Activated T-cell treated with anti-CD3 and anti-CD28 coated beads, Interleukin-2, amount 50 U/mL, for 72 hours (primary cell): ENCODE data around the gene MATN1. TPM values are rescaled to one million over a fixed set of nuclear protein-coding genes. Genes with fewer than 3 reads are reported as not detected.

Experiments used
- ATAC-seq, 2 donors: fragments of 150-1000 bp; cut with Tn5 transposase; replicated peaks in 1 of 2; 2 replicates each; pipeline ENCODE4 v1.10.0; 2021; ENCODE audit warnings: moderate library complexity in 2 of 2, mild to moderate bottlenecking in 1 of 2
- DNase-seq, 2 donors: peaks; one replicate each; pipeline ENCODE4 v3.0.0; 2021 to 2022; ENCODE audit warnings: mixed read lengths in 1 of 2
- H3K27ac Mint-ChIP-seq: one replicate; pipeline ENCODE4 v1.8.0; 2022; ENCODE audit warnings: mild to moderate bottlenecking, moderate library complexity, mixed read lengths
- H3K27me3 Mint-ChIP-seq: one replicate; pipeline ENCODE4 v1.8.0; 2022; ENCODE audit warnings: low read depth, mixed read lengths
- H3K36me3 Mint-ChIP-seq, 2 donors: one replicate each; pipeline ENCODE4 v1.8.0; 2022; ENCODE audit warnings: mixed read lengths in 2 of 2, mild to moderate bottlenecking in 1 of 2; ENCODE audit not compliant: insufficient read depth in 2 of 2
- H3K4me1 Mint-ChIP-seq: one replicate; pipeline ENCODE4 v1.8.0; 2022; ENCODE audit warnings: low read depth, mixed read lengths
- H3K4me3 Mint-ChIP-seq, 2 donors: one replicate each; pipeline ENCODE4 v1.8.0; 2022; ENCODE audit warnings: mild to moderate bottlenecking in 2 of 2, mixed read lengths in 2 of 2, moderate library complexity in 2 of 2
- H3K9me3 Mint-ChIP-seq, 2 donors: one replicate each; pipeline ENCODE4 v1.8.0; 2022; ENCODE audit warnings: mixed read lengths in 2 of 2
- total RNA-seq, 2 donors: library from RNA; stranded (reverse); gene quantifications; one replicate each; pipeline ENCODE4 v1.2.3, GENCODE V29; 2022

MATN1 gene
- total RNA-seq, 2 donors from 2014 or later: 1.0 to 1.2 TPM

- DNase-seq (no peak), ATAC-seq (peak; percentile 11 to 31)
- Mint-ChIP-seq H3K27me3 (no peaks in the 10 kb centered on the region), H3K4me1 (peaks cover 96% of the 10 kb centered on the region), H3K9me3 (no peaks in the 10 kb centered on the region), H3K36me3 (no peaks in the 10 kb centered on the region), H3K27ac (peak overlapping the region; percentile 95), H3K4me3 (peak overlapping the region; percentile 53 to 99)
Observed at GRCh38 chr1:30762152-30762929, 39.0 kb upstream of the MATN1 start.

DNA sequence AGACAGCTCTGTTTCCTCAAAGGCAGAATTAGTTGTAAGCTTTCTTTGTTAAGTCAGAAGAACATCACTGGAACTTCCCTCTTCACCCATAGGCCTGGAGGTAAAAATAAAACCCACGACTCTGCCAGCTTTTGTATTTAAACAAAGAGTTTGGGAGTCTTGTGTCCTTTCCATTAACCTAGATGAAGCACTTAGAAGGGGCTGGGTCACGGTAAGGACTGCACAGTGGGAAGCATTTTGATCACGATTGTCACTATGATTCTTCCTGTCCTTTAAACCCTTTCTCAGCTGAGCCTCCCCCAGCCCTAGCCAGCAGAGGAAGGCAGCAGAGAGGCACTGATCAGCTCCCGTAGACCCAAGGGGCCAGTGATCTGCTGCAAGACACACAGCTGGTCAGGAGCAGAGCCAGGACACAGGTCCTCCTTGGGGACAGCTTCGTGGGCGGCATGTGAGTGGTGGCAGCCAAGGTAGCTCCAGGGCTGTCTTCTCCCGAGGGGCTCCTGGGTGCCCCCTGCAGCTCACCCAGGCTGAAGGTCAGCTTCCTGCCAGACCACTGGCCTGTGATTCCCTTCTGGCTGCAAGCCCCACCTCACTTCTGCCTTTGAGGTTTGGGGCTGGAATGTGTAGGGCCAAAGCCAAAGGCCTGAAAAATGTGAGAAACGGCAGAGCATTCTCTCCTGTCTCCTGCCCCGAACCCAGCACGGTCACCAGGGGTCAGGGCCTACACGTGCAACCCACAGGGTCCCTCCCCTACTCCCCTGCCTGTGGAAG, 38.2 kb upstream of the MATN1 start:
- Mint-ChIP-seq H3K9me3 (no peaks in the 10 kb centered on the region), H3K27me3 (no peaks in the 10 kb centered on the region), H3K4me3 (peak overlapping the region; percentile 92 to 99), H3K36me3 (peaks cover 2 to 3% of the 10 kb centered on the region in 2 donors), H3K4me1 (peaks cover 96% of the 10 kb centered on the region), H3K27ac (peak overlapping the region; percentile 52)
- ATAC-seq (no peak), DNase-seq (no peak)

DNA sequence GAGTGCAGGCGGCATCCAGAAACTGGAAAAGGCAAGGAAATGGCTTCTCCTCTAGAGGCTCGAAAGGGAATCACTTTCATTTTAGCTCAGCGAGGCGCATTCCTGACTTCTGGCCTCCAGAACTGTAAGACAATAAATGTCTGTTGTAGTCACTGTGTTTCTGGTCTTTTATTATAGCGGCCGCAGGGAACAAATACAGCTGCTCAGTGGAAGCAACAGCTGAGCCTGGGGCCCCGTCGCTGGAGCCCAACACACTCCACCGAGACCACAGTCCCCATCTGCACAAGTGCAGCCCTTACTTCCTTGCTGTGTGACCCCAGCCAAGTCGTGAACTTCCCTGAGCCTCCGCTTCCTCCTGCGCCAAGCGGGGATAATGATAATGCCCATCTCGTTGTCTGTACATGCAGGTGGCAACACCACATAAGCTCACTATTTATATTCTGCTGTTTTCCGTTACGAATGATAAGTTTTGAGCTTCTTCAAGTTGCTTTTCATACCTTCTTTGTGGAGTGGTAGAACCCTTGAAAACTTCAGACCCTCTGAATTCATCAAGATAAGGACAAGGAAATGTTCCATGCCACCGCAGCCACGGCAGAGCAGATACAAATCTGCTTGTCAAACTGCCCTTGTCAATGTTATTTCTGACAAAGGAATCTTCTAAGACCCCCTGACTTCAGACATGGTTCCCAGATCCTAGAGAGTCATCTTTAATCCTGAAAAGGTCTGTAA, 37.4 kb upstream of the MATN1 start:
- H3K36me3 Mint-ChIP-seq: peaks cover 2 to 4% of the 10 kb centered on the region in 2 donors
- DNase-seq (no peak), ATAC-seq (no peak)
- H3K4me3 Mint-ChIP-seq: peak overlapping the region; percentile 92 to 99
- peaks cover 96% of the 10 kb centered on the region for H3K4me1 Mint-ChIP-seq
- no peaks in the 10 kb centered on the region for H3K9me3 Mint-ChIP-seq
- H3K27me3 Mint-ChIP-seq: no peaks in the 10 kb centered on the region
- peak overlapping the region; percentile 52 for H3K27ac Mint-ChIP-seq

DNA sequence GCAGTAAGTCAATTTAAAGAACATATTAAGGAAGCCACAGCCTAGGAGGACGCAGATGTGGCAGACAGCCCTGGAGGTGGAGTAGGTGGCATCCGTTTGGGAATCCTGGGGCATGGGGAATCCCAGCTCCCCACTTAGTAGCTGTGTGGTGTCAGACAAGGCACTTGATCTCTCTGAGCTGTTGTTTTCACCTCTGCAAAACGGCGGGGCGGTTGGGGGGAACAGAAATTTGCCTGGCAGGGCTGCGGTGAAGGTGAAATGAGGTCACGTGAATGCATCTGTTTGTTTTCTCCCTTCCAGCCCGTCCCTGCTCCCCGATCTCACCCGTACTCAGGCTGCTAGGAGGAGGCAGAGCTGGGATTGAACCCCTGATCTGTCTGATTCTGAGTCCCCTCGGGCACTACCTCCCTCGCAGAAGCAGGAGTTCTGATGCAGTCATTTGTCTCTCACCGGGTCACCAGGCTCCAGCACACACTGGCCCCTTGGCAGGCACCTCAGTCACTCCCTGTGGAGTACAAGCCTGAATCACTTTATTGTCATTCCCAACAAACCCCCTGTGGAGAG, 36.4 kb upstream of the MATN1 start:
- Mint-ChIP-seq H3K27me3 (no peaks in the 10 kb centered on the region), H3K27ac (peak overlapping the region; percentile 66), H3K4me1 (peaks cover 96% of the 10 kb centered on the region), H3K36me3 (peaks cover 2 to 8% of the 10 kb centered on the region in 2 donors), H3K9me3 (no peaks in the 10 kb centered on the region), H3K4me3 (peak overlapping the region; percentile 92 to 99)
- ATAC-seq (no peak), DNase-seq (peak; percentile 58 to 59)

DNA sequence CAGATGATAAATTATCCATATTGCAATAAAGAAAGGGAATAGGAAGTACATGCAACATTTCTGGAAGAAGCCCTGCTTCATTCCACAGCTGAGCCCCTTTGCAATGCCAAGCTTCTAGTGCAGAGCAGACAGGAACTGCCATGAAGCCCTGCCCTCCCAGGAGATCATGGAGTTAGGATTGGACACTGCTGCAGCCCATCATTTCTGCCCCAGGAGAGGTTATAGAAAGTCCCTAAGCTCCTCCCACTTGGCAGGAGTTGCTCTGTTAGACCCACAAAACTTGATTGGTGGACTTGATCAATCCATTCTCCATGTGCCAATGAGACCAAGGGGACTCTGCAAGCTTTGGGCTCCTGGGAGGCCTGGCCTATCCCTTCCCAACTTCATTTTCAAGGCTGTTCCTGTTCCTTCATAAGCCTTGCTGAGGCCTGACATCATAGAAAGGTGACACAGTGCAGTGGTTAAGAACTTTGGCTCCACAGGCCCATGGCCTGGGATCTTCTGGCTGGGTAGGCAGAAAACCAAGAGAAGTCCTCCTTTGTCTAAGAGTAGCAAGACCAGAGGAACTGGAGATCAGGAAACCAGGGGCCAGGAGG, 35.5 kb upstream of the MATN1 start:
- no peaks in the 10 kb centered on the region for H3K27me3 Mint-ChIP-seq

GRCh38 chr1:30758121-30758688, 34.8 kb upstream of the MATN1 start:
- ATAC-seq: no peak
- H3K9me3 Mint-ChIP-seq: no peaks in the 10 kb centered on the region

More for the DNA sequence above, 35.5 kb upstream of the MATN1 start:
- peak in 1 of 2 donors; percentile 15 for ATAC-seq
- Mint-ChIP-seq H3K9me3 (no peaks in the 10 kb centered on the region), H3K4me1 (peaks cover 99% of the 10 kb centered on the region), H3K4me3 (peak overlapping the region; percentile 92 to 99), H3K27ac (peak overlapping the region; percentile 54), H3K36me3 (peaks cover 2 to 8% of the 10 kb centered on the region in 2 donors)
- DNase-seq: peak in 1 of 2 donors; percentile 55

DNA sequence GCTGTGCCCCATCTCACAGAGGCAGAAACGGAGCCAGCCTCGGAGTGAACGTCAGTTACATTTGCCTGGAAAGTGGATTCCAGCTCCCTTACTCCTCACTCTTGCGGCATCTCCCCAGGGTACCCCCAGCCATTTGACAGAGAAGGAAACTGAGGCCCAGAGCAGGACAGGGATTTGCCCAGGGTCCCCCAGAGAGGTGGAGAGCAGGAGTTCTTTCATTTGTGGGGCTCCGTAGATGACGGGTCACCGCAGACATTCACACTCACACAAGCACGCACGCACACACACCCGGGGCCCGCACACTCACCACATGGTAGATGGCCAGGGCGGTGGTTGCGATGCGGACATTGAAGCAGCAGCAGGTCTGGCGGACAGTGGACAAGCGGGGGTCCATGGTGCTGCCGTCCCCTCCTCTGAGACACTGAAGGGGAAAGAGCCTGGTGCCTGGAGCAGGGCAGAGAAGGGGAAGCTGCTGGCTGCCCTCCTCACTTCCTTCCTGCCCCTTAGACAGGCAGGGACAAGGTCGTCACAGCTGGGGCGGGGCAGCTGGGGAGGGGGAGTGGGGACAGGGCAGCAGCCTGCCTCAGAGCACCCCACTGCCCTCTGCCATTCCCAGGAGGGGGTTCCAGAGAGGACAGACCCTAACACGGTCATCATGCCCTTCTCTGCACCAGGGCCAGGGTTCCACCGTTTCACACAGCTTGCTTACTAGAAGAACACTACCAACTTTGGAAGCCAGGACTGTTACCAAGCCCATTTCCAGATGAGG, 34.2 kb upstream of the MATN1 start, which contains the start of gene LAPTM5:
Gene LAPTM5, minus strand, starts transcription at position 423 of the 769 bp plus-strand sequence. Its CDS starts 29 bp downstream, at position 394.
- DNase-seq (peak; percentile 56 to 64), ATAC-seq (peak; percentile 30 to 51)
- Mint-ChIP-seq H3K9me3 (no peaks in the 10 kb centered on the region), H3K36me3 (peaks cover 2 to 8% of the 10 kb centered on the region in 2 donors), H3K27ac (peak within 1 kb of the TSS; percentile 96), H3K4me1 (peaks cover 98% of the 10 kb centered on the region), H3K27me3 (no peaks in the 10 kb centered on the region), H3K4me3 (peak within 1 kb of the TSS; percentile 92 to 99)

More at GRCh38 chr1:30758121-30758688, 34.8 kb upstream of the MATN1 start:
- Mint-ChIP-seq H3K4me1 (peaks cover 99% of the 10 kb centered on the region), H3K36me3 (peaks cover 2 to 8% of the 10 kb centered on the region in 2 donors), H3K27ac (peak overlapping the region; percentile 54), H3K27me3 (no peaks in the 10 kb centered on the region), H3K4me3 (peak overlapping the region; percentile 92 to 99)
- no peak for DNase-seq

DNA sequence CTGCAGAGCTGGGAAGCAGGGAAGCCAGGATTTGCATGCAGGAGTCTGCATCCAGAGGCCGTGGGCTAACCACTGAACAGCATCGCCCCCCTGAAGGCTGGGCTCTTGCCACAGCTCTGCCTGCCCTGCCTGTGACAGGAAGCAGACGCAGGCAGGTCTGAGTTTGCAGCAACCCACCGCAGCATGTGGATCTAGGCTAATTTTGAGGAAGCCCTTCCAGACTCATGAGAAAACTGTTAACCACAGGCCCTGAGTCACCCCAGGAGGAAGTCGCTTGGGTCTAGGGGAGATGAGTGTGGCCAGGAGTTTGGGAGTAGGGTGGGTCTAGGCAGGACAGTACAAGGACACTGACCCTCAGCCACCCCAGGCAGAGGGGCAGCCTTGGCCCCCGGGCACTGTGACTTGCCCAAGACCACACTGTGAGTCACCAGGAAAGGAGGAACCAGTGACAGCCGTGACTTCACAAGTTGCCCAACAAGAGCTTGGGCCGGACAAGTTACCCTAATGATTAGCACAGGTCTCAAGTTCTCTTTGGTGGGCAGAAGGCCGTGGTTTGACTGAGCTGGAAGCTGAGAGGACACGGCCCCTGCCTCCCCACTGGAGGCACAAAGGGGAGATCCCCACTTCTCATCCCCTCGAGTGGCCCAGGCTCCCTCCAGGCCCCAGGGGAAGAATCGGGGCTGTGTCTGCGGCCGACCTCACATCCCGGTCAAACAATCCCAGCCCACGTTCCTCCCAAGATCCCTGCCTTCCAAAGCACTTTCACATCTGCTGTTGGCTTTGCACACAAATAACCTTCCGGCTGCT, 33.4 kb upstream of the MATN1 start:
- DNase-seq: peak; percentile 71 to 74

DNA sequence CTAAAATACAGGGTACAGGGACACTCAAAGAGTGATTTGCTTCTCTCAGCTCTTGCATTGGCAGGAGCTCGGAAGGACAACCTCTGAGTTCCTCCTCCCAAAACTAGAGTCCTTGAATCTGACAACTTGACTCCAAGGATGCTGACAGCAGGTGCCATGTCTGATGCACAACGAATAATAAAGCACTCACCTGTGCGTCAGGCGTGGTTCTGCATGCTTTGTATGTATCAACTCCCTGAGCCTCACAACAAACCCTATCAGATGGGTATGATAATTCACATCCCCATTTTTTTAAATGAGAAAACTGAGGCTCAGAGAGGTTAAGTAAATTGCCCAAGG, 32.8 kb upstream of the MATN1 start:
- no peaks in the 10 kb centered on the region for H3K9me3 Mint-ChIP-seq
- H3K4me3 Mint-ChIP-seq: peak overlapping the region; percentile 92 to 99
- peaks cover 98% of the 10 kb centered on the region for H3K4me1 Mint-ChIP-seq
- no peaks in the 10 kb centered on the region for H3K27me3 Mint-ChIP-seq
- ATAC-seq (peak in 1 of 2 donors; percentile 3), DNase-seq (no peak)
- peaks cover 2 to 12% of the 10 kb centered on the region in 2 donors for H3K36me3 Mint-ChIP-seq
- H3K27ac Mint-ChIP-seq: peak overlapping the region; percentile 96

More for the DNA sequence above, 33.4 kb upstream of the MATN1 start:
- Mint-ChIP-seq H3K4me1 (peaks cover 98% of the 10 kb centered on the region), H3K27me3 (no peaks in the 10 kb centered on the region), H3K4me3 (peak overlapping the region; percentile 92 to 99), H3K27ac (peak overlapping the region; percentile 96), H3K36me3 (peaks cover 2 to 12% of the 10 kb centered on the region in 2 donors), H3K9me3 (no peaks in the 10 kb centered on the region)
- peak; percentile 64 to 68 for ATAC-seq

- Mint-ChIP-seq H3K4me1 (peaks cover 98% of the 10 kb centered on the region), H3K27me3 (no peaks in the 10 kb centered on the region), H3K36me3 (peaks cover 2 to 12% of the 10 kb centered on the region in 2 donors), H3K27ac (peak overlapping the region; percentile 96), H3K4me3 (peak overlapping the region; percentile 92 to 99), H3K9me3 (no peaks in the 10 kb centered on the region)
- ATAC-seq (no peak), DNase-seq (no peak)
Observed at GRCh38 chr1:30755746-30756145, 32.4 kb upstream of the MATN1 start.

DNA sequence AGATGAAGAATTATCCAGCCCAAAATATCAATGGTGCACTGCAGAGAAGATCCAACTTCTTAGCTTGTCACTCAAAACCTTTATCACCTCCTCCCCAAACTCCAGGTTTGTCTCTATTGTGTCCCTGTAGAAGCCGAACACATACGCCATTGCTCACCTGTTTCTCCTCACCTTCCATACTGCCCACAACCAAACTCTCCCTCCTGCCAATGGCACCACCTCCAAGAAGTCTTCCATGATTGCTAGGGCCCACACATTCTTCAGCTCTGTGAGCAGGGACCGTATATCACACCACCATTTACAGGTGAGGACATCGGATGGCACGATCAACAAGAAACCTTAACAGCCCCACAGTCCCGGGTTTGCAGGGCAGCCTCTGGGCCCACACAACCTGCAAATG, 31.9 kb upstream of the MATN1 start:
- H3K36me3 Mint-ChIP-seq: peaks cover 2 to 12% of the 10 kb centered on the region in 2 donors
- peak overlapping the region; percentile 52 for H3K27ac Mint-ChIP-seq
- H3K4me3 Mint-ChIP-seq: peak overlapping the region; percentile 92 to 99
- peaks cover 98% of the 10 kb centered on the region for H3K4me1 Mint-ChIP-seq
- DNase-seq (no peak), ATAC-seq (no peak)
- no peaks in the 10 kb centered on the region for H3K27me3 Mint-ChIP-seq
- H3K9me3 Mint-ChIP-seq: no peaks in the 10 kb centered on the region
